ENCODE results near the gene XIRP1. TPM values are rescaled to one million over a fixed set of nuclear protein-coding genes. Genes with fewer than 3 reads are reported as not detected.

Gene XIRP1
- total and polyA plus RNA-seq, 3 donors from 2014 or later: 0.24 to 2.8 (median 0.37) TPM

- Histone ChIP-seq H3K4me1 (no peaks in the 10 kb centered on the region), H3K9me3 (no peaks in the 10 kb centered on the region), H3K27me3 (no peaks in the 10 kb centered on the region), H3K4me3 (no peak overlapping the region), H3K36me3 (ENCODE audit: low read depth, missing control alignments) (no peaks in the 10 kb centered on the region), H3K27ac (no peak overlapping the region)
- intact Hi-C loops (cut with DNase I; ENCODE audit: low total_unique reads): loop anchor here (10.0 kb wide), 1 partner anchor 69 kb away; no protein-coding TSS in a partner anchor
- DNase-seq: no peak
- WGBS, 2 donors: 74 to 82% methylated on average over 3 to 7 of the region's 7 CpGs
- no peak for TF ChIP-seq CTCF (IDR thresholded peaks at IDR 0.05)
- no peak for TF ChIP-seq POLR2A (IDR thresholded peaks at IDR 0.05)
These were observed 996 bp upstream of the XIRP1 start for GRCh38 chr3:39193391-39193790.

- intact Hi-C loops (cut with DNase I; ENCODE audit: low total_unique reads): loop anchor here (10.0 kb wide), 1 partner anchor 67 kb away; no protein-coding TSS in a partner anchor
- Histone ChIP-seq H3K4me3 (no peak overlapping the region), H3K36me3 (ENCODE audit: low read depth, missing control alignments) (no peaks in the 10 kb centered on the region), H3K27ac (no peak overlapping the region), H3K9me3 (no peaks in the 10 kb centered on the region), H3K27me3 (no peaks in the 10 kb centered on the region), H3K4me1 (no peaks in the 10 kb centered on the region)
- DNase-seq: no peak
- 87 to 97% methylated on average over 3 of the region's 3 CpGs for WGBS, 2 donors
- no peak for TF ChIP-seq POLR2A (IDR thresholded peaks at IDR 0.05)
These were observed 622 bp downstream of the XIRP1 start for GRCh38 chr3:39191773-39192172.

DNA sequence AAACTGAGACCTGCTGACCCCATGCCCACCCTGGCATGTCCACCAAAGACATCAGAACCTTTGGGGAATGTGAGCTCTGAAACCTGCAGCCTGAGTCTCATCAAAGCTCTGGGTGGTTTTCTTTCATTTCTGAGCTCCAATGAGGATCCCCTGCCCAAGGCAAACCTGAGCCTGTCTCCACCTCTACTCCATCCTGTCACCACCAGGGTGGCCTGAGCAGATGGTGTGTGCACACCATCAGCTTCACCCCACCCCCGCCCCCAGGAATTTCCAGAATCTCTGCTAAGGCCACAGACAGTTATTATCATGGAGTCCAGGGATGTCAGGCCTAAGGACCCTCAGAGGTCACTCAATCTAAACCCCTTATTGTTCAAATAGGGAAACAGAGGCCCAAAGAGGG, 1.3 kb downstream of the XIRP1 start:
- intact Hi-C loops (cut with DNase I; ENCODE audit: low total_unique reads): loop anchor here (10.0 kb wide), 1 partner anchor 66 kb away; no protein-coding TSS in a partner anchor
- no peaks in the 10 kb centered on the region for H3K4me1 ChIP-seq
- TF ChIP-seq CTCF (IDR thresholded peaks at IDR 0.05): no peak
- no peak overlapping the region for H3K27ac ChIP-seq
- H3K36me3 ChIP-seq (ENCODE audit: low read depth, missing control alignments): no peaks in the 10 kb centered on the region
- WGBS, 2 donors: 85 to 88% methylated on average over 1 of the region's 1 CpG
- no peak for DNase-seq
- no peak overlapping the region for H3K4me3 ChIP-seq
- H3K27me3 ChIP-seq: no peaks in the 10 kb centered on the region
- no peaks in the 10 kb centered on the region for H3K9me3 ChIP-seq

DNA sequence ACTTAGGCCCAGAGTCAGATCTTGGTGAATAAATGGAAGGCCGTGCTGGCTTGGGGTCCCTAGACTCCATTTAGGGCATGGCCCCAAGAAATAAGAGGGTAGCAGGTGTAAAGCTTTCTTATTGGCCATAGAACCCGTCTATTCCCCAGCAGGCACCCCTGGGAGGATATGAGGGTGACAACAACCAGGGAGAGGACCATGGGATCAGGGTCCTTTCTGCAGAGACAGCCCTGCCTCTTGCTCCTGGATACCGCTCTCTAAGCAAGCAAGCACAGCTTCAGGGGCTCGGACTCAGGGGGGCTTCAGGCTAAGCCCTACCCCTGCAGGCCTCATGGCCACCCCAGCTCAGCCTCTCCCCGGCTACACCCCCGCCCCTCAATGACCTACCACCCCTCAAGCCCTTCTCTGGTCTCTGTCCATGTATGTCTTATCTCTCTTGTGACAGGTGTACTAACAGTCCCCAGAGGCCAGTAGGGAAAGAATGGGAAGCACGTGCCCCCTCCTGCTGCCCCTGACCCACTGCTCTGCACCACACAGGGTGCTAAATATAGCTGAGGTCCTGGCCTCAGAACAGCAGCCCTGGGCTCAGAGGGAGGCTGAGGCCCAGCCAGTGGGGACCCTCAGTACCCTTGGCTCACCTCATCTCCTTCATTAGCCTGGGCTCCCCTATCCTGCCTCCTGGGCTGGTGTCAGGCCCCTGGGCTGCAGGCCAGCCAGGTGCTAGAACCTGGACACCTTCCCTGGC, 1.9 kb downstream of the XIRP1 start:
- no peaks in the 10 kb centered on the region for H3K36me3 ChIP-seq (ENCODE audit: low read depth, missing control alignments)
- no peak overlapping the region for H3K27ac ChIP-seq
- H3K9me3 ChIP-seq: no peaks in the 10 kb centered on the region
- H3K4me3 ChIP-seq: no peak overlapping the region
- TF ChIP-seq CTCF (IDR thresholded peaks at IDR 0.05): no peak
- no peak for TF ChIP-seq POLR2A (IDR thresholded peaks at IDR 0.05)
- intact Hi-C loops (cut with DNase I; ENCODE audit: low total_unique reads): loop anchor here (10.0 kb wide), 1 partner anchor 66 kb away; no protein-coding TSS in a partner anchor
- no peak for DNase-seq
- 69 to 74% methylated on average over 7 of the region's 7 CpGs for WGBS, 2 donors
- no peaks in the 10 kb centered on the region for H3K4me1 ChIP-seq
- no peaks in the 10 kb centered on the region for H3K27me3 ChIP-seq

DNA sequence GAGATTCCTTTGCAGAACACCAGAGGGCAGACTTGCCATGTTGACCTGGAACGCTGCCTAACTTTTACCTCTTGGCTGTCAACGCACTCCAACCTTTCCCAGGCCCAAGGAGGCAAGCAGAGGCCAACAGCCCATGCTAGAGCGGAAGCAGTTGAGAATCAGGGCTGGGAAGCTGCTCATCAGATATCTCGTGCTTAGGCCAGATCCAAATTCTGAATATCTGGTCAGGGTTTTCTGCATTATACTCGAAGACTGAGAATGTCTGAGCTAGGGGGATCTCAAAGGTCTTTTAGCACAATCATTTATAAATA, 2.5 kb downstream of the XIRP1 start:
- H3K4me1 ChIP-seq: no peaks in the 10 kb centered on the region
- peak; percentile 59 for DNase-seq
- H3K27me3 ChIP-seq: no peaks in the 10 kb centered on the region
- WGBS, 2 donors: 49 to 58% methylated on average over 5 of the region's 5 CpGs
- no peaks in the 10 kb centered on the region for H3K9me3 ChIP-seq
- no peaks in the 10 kb centered on the region for H3K36me3 ChIP-seq (ENCODE audit: low read depth, missing control alignments)
- H3K27ac ChIP-seq: no peak overlapping the region
- no peak overlapping the region for H3K4me3 ChIP-seq
- intact Hi-C loops (cut with DNase I; ENCODE audit: low total_unique reads): loop anchor here (10.0 kb wide), 1 partner anchor 65 kb away; no protein-coding TSS in a partner anchor
- peak; percentile 51 to 75 (median 69) for TF ChIP-seq CTCF (IDR thresholded peaks at IDR 0.05)
- TF ChIP-seq POLR2A (IDR thresholded peaks at IDR 0.05): no peak
